DOHH2 (cell line): ENCODE measurements around the gene BUD23.

Experiments
- H3F3A ChIP-seq: fragments of 200-600 bp; sonication (generic), shearing (Covaris generic); 2 replicates; pipeline ENCODE4 v1.6.0; 2016; ENCODE audit warnings: antibody characterized with exemption, mild to moderate bottlenecking; ENCODE audit not compliant: control insufficient read depth, insufficient read depth
- H3K27ac ChIP-seq: fragments of 200-600 bp; sonication (generic); 2 replicates; pipeline ENCODE4 v1.5.1; 2014; ENCODE audit warnings: low read depth, mild to moderate bottlenecking, low read length, moderate library complexity
- H3K27me3 ChIP-seq: fragments of 200-600 bp; sonication (generic); 2 replicates; pipeline ENCODE4 v1.6.1; 2014; ENCODE audit warnings: mild to moderate bottlenecking, low read length, mixed read lengths; ENCODE audit not compliant: control insufficient read depth
- H3K36me3 ChIP-seq: fragments of 200-600 bp; sonication (generic); 2 replicates; pipeline ENCODE4 v1.6.1; 2014; ENCODE audit warnings: mild to moderate bottlenecking, low read length, moderate library complexity, mixed read lengths; ENCODE audit not compliant: control insufficient read depth
- H3K4me1 ChIP-seq: fragments of 200-600 bp; sonication (generic); 2 replicates; pipeline ENCODE4 v1.6.1; 2014; ENCODE audit warnings: mild to moderate bottlenecking, low read length, mixed read lengths; ENCODE audit not compliant: control insufficient read depth
- H3K4me2 ChIP-seq: fragments of 200-600 bp; sonication (generic); 2 replicates; pipeline ENCODE4 v1.6.0; 2014; ENCODE audit warnings: mild to moderate bottlenecking, low read length, moderate library complexity
- H3K4me3 ChIP-seq: fragments of 200-600 bp; sonication (generic); 2 replicates; pipeline ENCODE4 v1.5.1; 2014; ENCODE audit warnings: mild to moderate bottlenecking, low read length, mixed read lengths
- H3K79me2 ChIP-seq: fragments of 200-600 bp; sonication (generic); 2 replicates; pipeline ENCODE4 v1.6.1; 2014; ENCODE audit warnings: mild to moderate bottlenecking, low read length, mixed read lengths; ENCODE audit not compliant: control insufficient read depth
- H3K9me2 ChIP-seq: fragments of 200-600 bp; sonication (generic); replicated peaks from 2 replicates; pipeline ENCODE4 v1.6.1; 2014; ENCODE audit warnings: mild to moderate bottlenecking, low read length, mixed read lengths; ENCODE audit not compliant: control insufficient read depth
- H3K9me3 ChIP-seq: fragments of 200-600 bp; sonication (generic); 2 replicates; pipeline ENCODE4 v1.6.1; 2014; ENCODE audit warnings: antibody characterized with exemption, low read length, mixed read lengths; ENCODE audit not compliant: control insufficient read depth, insufficient read depth
- H4K20me1 ChIP-seq: fragments of 200-600 bp; sonication (generic); 2 replicates; pipeline ENCODE4 v1.6.0; 2014; ENCODE audit warnings: low read depth, mild to moderate bottlenecking, antibody characterized with exemption, low read length, moderate library complexity; ENCODE audit not compliant: control insufficient read depth, insufficient read depth
- EZH2phosphoT487 ChIP-seq: fragments of 200-600 bp; sonication (generic); IDR thresholded peaks from 2 replicates; pipeline ENCODE4 v1.6.1; 2017; ENCODE audit warnings: borderline replicate concordance, mild to moderate bottlenecking, antibody characterized with exemption, low read length, moderate library complexity, mixed read lengths
- TF ChIP-seq, protein P1 (sequence below): fragments of 200-600 bp; sonication (generic); IDR thresholded peaks from one replicate; pipeline ENCODE4 v1.5.1; 2014; ENCODE audit warnings: antibody characterized with exemption, mild to moderate bottlenecking, low read depth, low read length; ENCODE audit not compliant: poor library complexity, severe bottlenecking

The BUD23 gene

GRCh38 chr7:73648593-73649332 is 34.6 kb upstream of the BUD23 start:
- peaks cover 5% of the 10 kb centered on the region for H3K4me1 ChIP-seq
- TF ChIP-seq, protein P1, sequence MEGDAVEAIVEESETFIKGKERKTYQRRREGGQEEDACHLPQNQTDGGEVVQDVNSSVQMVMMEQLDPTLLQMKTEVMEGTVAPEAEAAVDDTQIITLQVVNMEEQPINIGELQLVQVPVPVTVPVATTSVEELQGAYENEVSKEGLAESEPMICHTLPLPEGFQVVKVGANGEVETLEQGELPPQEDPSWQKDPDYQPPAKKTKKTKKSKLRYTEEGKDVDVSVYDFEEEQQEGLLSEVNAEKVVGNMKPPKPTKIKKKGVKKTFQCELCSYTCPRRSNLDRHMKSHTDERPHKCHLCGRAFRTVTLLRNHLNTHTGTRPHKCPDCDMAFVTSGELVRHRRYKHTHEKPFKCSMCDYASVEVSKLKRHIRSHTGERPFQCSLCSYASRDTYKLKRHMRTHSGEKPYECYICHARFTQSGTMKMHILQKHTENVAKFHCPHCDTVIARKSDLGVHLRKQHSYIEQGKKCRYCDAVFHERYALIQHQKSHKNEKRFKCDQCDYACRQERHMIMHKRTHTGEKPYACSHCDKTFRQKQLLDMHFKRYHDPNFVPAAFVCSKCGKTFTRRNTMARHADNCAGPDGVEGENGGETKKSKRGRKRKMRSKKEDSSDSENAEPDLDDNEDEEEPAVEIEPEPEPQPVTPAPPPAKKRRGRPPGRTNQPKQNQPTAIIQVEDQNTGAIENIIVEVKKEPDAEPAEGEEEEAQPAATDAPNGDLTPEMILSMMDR = no peak
- TF ChIP-seq EZH2phosphoT487 = no peak
- no peak overlapping the region for H3K4me3 ChIP-seq
- H3K4me2 ChIP-seq = no peak overlapping the region
- no peaks in the 10 kb centered on the region for H3K36me3 ChIP-seq
- 0 out of 2 replicates have a peak, but pooled peaks cover 3% of the 10 kb centered on the region for H4K20me1 ChIP-seq
- peaks cover 64% of the 10 kb centered on the region for H3K27me3 ChIP-seq
- H3F3A ChIP-seq = no peaks in the 10 kb centered on the region
- H3K9me2 ChIP-seq = no peaks in the 10 kb centered on the region
- H3K27ac ChIP-seq = no peak overlapping the region
- no peaks in the 10 kb centered on the region for H3K79me2 ChIP-seq
- no peaks in the 10 kb centered on the region for H3K9me3 ChIP-seq

DNA sequence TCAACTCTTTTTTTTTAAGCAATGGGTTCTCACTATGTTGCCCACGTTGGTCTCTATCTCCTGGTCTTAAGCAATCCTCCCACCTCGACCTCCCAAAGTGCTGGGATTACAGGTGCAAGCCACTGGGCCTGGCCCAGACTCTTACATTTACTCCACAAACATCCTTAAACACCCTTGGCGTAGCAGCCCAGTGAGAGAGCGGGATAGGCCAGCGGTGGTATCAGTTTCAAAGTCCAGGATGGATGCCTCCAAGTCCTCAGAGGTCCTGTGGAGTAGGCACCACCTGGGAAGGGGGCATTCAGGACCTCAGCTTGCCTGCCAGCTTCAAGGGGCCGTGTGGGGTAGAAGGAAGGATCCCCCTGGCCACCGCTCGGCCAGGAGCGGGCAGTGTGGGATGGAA is 33.8 kb upstream of the BUD23 start:
- H3K9me2 ChIP-seq = no peaks in the 10 kb centered on the region
- no peaks in the 10 kb centered on the region for H3K9me3 ChIP-seq
- no peaks in the 10 kb centered on the region for H3K36me3 ChIP-seq
- 0 out of 2 replicates have a peak, but pooled peaks cover 3% of the 10 kb centered on the region for H4K20me1 ChIP-seq
- no peak for TF ChIP-seq EZH2phosphoT487
- TF ChIP-seq, protein P1 = no peak
- no peak overlapping the region for H3K27ac ChIP-seq
- H3K4me3 ChIP-seq = no peak overlapping the region
- peaks cover 5% of the 10 kb centered on the region for H3K4me1 ChIP-seq
- no peaks in the 10 kb centered on the region for H3F3A ChIP-seq
- no peaks in the 10 kb centered on the region for H3K79me2 ChIP-seq
- no peak overlapping the region for H3K4me2 ChIP-seq
- H3K27me3 ChIP-seq = peaks cover 60% of the 10 kb centered on the region

- Histone ChIP-seq H3K4me3 (no peak overlapping the region), H3K36me3 (no peaks in the 10 kb centered on the region), H3K9me3 (no peaks in the 10 kb centered on the region), H3F3A (no peaks in the 10 kb centered on the region), H3K27ac (no peak overlapping the region), H3K4me1 (peaks cover 5% of the 10 kb centered on the region), H4K20me1 (0 out of 2 replicates have a peak, but pooled peaks cover 3% of the 10 kb centered on the region), H3K9me2 (no peaks in the 10 kb centered on the region), H3K79me2 (no peaks in the 10 kb centered on the region), H3K27me3 (peaks cover 51% of the 10 kb centered on the region), H3K4me2 (no peak overlapping the region)
- TF ChIP-seq, protein P1 = no peak
- TF ChIP-seq EZH2phosphoT487 = no peak
These were observed 32.9 kb upstream of the BUD23 start for GRCh38 chr7:73650524-73650923.
